IPS-11a (cell line): ENCODE measurements around the gene ATPAF1.
"Not testable (repeated sequence)": the region's sequence is repeated elsewhere in the genome, so short reads cannot be mapped to it uniquely, and the experiment has no call there.

Experiments
- H3K4me3 ChIP-seq: one replicate; pipeline ENCODE4 v1.5.1; 2013; ENCODE audit warnings: low read depth, low read length, control low read depth

ATPAF1 gene

DNA sequence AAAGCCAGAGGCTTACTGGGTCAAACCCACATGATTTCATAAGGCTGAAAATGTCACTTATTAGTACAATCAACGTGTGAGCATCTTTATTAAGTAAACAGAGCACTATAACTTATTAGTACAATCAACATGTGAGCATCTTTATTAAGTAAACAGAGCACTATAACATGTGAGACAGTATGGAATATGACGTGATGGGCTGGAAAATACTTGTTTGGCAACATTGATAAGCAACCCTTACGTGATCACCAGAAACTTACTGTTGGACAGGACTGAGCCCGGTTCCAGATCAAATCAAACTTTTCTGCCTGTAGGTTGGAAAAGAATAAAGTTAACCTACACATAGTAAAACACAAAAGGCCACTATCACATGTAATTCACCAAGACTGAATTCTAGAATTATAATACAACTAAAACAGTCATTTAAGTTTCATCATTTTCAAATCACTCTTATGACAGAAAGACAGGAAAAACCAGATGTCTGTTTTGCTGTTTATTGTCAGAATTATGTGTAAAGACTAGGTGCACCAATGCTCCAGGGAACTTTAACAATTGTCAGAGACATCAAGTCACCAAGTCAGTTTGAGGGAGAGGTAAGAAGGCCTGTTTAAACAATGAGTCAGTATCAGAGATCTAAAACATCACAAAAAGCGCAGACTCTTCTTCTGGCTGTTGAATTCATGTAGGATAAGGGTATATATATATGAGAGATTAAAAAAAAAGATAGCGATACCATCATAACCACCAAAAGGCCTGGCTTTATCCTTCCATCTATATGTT lies 15.7 kb downstream of the ATPAF1 start:
- no peak overlapping the region for H3K4me3 ChIP-seq

DNA sequence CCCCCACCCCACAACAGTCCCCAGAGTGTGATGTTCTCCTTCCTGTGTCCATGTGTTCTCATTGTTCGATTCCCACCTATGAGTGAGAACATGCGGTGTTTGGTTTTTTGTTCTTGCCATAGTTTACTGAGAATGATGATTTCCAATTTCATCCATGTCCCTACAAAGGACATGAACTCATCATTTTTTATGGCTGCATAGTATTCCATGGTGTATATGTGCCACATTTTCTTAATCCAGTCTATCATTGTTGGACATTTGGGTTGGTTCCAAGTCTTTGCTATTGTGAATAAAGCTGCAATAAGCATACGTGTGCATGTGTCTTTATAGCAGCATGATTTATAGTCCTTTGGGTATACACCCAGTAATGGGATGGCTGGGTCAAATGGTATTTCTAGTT lies 17.0 kb downstream of the ATPAF1 start:
- H3K4me3 ChIP-seq, result not testable (repeated sequence)

DNA sequence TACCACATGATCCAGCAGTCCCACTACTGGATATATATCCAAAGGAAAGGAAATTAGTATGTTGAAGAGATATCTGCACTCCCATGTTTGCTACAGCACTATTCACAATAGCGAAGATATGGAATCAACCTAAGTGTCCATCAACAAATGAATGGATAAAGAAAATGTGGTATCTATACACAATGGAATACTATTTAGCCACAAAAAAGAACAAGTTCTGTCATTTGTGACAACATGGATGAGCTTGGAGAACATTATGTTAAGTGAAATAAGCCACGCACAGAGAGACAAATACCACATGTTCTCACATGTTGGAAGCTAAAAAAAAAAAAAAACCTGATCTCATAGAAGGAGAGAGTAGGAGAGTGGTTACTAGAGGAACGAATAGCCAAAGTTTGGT lies 17.7 kb downstream of the ATPAF1 start:
- H3K4me3 ChIP-seq, result no peak overlapping the region

DNA sequence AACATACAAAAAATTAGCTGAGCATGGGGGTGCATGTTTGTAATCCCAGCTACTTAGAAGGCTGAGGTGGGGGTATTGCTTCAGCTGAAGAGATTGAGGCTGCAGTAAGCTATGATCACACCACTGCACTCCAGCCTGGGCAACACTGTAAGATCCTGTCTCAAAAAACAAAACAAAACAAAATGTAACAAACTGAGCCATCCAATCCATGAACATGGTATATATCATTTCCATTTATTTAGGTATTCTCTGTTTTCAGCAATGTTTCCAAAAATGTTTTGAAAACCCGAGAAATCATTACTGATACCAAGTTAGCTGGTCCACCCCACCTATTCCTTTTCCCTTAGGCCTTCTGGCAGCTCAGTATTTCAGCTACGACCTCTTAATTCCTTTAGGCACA lies 18.4 kb downstream of the ATPAF1 start:
- no peak overlapping the region for H3K4me3 ChIP-seq

DNA sequence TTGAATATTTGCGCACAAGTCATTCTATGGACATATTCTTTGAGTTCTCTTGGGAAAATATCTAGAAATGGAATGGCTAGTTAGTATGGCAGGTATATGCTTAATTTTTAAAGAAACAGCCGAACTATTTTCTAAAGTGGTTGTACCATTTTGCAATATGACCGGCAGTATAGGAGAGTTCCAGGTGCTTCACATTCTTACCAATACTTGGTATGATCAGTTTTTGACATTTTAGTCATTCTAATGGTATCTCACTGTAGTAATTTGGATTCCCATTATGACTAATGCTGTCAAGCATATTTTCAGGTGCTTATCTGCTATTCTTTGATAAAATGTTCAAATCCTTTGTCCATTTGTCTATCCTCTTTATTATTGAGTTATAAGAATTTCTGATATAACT lies 20.6 kb downstream of the ATPAF1 start:
- no peak overlapping the region for H3K4me3 ChIP-seq

DNA sequence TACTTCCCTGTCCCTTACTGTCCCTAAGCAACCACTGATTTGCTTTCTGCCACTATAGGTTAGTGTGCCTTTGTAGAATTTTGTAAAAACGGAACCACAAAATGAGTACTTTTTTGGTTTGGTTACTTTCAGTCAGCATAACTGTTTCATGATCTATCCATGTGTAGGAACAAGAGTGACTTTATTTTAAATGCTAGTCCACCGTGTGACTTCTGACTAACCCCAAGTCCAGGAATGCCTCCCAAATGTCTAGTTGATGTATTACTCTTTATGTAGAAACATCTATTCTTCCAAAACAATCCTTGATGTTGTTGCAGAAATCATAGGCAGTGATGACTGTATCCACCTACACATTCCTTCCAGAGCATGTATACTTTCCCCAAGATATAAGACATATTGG lies 21.3 kb downstream of the ATPAF1 start:
- H3K4me3 ChIP-seq, result no peak overlapping the region

DNA sequence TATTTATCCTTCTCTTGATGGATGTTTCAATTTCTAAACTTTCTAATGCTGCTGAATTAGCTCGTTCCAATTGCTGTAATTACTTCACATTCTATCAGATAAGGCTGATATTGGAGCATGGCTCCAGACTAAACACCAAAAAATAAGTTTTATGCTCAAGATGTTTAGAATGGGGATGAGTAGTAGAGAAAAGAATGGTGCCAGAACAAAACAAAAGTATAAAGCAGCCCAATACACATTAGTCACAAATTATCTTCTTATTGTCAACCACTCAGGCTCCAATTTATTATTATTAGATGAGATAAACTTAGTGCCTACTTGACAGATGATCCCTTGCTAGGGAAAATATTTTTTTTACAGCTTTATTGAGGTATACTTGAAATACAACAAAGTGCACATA lies 21.8 kb downstream of the ATPAF1 start:
- no peak overlapping the region for H3K4me3 ChIP-seq

DNA sequence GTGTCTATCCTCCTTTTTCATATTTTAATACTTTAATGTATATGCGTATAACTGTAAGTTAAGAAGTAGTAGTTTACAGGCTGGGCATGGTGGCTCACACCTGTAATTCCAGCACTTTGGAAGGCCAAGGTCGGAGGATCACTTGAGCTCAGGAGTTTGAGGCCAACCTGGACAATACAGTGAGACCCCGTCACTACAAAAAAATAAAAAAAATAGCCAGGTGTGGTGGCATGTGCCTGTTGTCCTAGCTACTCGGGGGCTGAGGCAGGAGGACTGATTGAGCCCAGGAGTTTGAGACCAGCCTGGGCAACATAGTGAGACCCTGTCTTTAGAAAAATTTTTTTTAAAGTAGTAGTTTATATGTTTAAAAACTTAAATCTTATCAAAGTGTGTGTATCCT lies 22.3 kb downstream of the ATPAF1 start:
- H3K4me3 ChIP-seq, result no peak overlapping the region

DNA sequence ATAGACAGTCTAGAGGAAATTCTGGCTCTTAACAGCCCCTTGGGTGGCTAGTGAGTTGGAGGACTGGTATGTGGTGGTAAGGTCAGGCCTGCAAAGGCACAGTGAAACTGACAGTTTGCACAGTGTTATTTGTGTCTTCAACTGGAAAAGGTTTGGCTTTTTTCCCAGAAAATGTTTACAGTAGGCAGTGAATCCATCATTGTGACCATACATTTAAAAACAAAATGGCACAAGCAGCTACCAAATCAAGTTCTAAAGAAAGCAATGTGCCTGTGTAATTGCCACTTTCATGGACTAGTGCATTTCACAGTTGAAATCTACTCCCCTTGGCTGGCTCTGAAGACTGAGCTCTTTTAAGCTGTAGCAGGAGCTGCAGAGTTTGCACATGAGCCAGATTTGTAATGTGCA lies 24.8 kb downstream of the ATPAF1 start:
- no peak overlapping the region for H3K4me3 ChIP-seq

DNA sequence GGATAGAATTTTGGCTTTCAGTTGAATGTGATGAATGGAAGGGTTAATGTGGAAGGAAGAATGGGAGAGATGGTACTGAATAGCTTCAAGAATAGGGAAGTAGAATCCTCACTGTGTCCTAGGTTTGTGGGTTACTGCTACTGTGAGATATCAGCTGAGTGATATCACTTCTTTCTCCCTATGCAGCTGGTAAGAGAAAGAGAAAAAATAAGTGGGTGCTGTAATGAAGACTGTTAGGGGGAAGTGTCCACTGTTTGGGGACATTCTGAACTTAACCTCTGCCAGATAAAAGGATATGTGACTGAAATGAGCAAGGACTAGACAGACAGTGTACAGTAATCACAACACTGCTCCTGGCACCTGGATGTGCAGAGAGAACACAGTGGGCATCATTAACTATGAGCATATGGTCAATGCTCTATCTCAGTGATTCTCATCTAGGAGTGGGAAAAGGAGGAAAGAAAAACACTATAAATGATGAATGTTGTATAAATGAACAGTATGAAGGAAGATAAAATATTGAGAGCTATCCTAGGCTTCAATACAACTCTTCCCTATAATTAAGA lies 26.0 kb downstream of the ATPAF1 start:
- H3K4me3 ChIP-seq, result no peak overlapping the region

DNA sequence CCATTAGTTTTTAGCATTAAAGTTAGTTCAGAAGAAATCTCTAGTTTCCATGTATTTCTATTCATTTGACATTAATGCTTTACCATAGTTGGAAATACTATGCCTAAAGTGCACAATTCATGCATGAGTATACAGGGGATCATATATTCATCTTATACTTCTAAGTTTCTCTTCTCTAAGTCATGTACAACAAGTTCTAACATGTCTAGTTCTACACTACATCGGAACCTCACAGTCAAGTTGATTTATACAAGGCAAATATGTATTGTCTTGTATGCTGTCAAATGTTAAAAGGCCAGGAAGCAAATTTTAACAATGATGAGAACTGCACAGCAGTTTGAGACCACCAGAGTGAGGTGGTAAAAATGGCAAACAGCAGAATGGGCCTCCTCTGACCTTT lies 28.6 kb downstream of the ATPAF1 start:
- no peak overlapping the region for H3K4me3 ChIP-seq

DNA sequence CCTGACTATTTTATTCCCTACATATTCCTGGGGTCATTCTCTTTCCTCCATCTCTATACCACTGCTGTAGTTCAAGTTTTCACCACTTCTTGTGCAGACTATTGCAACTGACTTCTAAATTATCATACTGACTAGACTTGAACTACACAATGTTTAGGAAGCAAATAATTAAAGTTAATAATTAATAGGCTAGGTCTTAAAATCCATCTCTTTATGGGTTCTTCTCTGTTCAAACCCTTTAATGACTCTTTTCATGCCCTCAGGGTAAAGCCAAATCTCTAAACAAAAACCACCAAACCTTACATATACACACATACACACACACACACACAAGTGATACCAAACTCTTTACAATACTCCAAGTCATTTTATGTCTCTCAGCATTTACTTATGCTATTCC lies 29.2 kb downstream of the ATPAF1 start:
- no peak overlapping the region for H3K4me3 ChIP-seq

DNA sequence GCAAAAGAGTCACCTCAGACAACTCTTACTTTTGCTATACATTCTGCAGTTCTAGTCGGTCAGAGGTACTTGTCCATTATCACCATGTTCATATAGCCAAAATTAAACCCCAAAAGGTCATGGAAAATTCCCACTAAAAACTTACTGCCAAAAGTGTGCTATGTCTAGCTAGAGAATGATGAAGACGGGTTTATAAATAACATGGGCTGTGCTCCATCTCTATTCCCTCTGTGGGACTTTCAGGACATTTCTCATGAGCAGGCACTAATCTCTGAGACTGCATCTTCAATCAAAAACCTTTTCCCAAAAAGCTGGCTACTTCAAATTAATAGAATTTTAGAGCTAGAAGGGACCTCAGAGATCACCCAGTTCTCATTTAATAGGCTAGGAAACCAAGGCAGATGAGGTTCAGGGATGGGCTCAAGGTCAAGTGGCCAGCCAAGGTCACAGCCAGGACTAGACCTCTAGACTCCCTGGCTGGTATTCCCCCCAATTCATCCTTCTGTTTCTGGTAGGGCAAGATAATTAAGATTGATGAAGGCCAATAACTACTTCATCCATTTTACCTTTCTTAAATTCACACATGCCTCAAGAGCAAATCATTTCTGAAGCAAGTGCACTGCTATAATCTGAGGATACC lies 30.6 kb downstream of the ATPAF1 start:
- H3K4me3 ChIP-seq, result no peak overlapping the region

DNA sequence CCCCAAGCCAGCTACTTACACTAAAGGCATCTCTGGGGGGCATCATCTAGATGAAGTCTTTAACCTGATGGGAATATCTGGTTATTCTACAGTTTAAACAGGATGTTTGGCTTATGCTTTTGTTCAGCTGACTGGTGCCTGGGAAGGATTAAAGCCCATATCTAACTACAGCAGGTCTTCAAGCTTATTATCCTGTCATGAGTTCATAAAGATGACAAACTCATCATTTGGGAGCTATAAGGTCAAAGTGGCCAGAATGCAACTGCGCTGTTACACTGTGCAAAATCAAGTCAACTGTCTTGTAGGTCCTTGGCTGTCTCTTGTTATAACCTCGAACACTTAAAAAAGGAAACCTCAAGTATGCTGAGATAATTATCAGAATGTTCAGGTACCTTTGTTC lies 33.0 kb downstream of the ATPAF1 start:
- no peak overlapping the region for H3K4me3 ChIP-seq

DNA sequence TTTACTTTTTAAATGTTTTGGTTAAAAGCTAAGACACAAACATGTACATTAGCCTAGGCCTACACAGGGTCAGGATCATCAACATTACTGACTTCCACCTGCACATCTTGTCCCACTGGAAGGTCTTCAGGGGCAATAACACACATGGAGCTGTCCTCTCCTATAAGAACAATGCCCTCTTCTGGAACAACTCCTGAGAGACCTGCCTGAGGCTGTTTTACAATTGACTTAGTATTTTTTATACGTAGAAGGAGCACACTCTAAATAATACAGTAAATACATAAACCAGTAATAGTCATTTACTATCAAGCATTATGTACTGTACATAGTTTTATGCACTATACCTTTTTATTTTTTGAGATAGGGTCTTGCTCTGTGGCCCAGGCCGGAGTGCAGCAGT lies 37.4 kb downstream of the ATPAF1 start:
- H3K4me3 ChIP-seq, result no peak overlapping the region

DNA sequence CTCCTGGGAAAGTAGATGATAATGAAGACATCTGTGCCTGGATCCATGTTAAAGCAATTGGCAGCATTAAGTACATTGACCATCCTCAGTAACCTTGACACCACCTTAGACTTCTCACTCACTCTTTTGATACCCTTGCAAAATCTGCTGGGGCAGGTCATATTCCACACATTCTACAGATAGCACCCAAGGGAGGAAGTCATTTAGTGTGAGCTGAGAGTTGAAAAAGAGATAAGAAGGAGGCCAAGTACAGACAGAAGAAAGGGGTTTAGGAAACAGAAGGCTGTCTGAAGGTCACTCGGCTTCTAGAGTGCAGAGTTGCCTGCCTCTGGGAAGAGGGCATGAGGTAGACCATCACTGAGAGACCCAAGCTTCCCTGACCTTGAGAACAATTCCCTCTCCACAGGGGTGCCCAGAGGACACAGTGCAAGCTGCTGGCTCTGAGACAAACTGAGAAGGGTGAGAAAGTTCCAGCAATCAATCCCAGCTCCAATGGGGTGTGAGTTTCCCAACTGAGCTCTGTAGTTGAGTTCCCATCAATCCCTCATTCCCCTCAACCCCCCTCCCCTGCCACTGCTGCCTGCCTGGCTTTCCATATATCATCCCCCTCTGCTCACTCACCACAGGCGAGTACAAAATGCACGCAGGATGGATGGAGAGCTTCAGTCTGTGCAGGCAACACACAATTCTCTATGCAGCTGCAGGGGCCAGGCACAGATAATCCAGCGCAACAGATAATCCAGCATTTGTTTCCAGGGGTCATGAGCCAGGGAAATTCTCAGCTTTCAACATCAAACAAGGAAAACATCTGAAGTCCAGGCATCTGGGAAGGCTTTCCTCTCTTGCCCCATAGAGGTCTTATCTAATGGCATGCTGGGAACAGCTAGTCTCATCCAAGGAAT lies 44.2 kb downstream of the ATPAF1 start:
- no peak overlapping the region for H3K4me3 ChIP-seq

DNA sequence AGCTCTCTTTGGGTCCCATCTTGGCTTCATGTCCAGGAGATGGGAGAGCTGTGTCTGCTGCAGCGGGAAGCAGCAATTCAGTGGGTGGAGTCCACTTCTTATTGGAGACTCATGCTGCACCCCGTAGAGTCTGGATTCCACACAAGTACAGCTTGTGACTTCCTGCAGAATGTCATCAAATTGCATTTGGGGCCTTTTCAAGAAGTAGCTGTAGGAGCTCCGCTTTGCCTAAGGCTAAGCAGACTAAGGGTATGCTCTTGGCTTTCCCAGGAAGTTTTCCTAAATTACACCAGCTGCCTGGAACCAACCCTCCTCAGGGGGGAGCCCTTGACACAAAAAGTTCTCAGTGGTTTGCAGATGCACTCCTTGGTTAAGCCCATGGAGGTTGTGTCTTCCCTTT lies 45.8 kb downstream of the ATPAF1 start:
- H3K4me3 ChIP-seq, result no peak overlapping the region

DNA sequence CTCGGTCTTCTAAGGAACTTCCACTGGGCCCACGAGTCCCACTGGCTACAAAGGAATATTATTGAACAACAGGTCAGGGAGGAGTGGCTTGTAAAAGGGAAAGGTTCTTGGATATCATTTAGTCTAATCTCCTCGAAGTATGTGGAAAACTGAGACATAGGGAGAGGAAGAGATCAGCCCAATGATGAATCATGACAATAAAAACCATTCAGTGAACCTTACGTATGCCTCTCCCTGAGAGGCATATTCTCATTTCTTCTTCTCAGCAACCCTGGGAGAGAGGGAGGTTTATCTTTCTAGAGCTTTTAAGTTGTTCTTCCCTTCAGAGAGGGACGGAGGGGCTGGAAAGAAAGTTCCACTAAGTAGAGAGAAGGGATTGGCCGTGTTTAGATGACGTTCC lies 46.2 kb downstream of the ATPAF1 start:
- H3K4me3 ChIP-seq, result no peak overlapping the region

DNA sequence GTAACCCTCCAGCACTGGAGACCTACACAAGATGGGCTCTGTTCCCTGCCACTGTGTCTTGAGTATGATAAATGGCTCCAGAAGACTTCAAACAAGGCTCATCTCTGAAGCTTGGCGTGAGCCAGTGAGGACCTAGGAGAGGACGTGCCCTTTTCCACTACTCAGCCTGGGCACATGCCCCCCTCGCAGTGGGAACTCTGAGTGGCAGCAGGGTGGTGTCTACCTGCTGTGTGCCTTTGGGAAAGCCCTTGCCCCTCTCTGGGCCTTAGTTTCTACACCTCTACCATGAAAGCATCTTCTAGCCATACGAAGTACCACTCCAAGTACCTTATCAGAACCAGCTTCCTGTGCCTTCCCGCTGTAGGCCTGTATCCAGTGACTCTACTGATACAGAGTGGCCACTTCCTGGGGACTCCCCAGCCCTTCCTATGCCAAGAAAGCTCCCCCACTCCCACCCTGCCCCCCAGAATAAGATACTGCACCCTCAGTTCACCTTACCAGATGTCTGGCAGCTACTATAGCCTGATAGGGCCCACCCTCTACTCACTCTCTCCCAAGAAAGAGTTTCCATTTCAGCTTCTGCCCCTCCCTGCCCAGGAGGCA lies 48.4 kb downstream of the ATPAF1 start:
- no peak overlapping the region for H3K4me3 ChIP-seq

DNA sequence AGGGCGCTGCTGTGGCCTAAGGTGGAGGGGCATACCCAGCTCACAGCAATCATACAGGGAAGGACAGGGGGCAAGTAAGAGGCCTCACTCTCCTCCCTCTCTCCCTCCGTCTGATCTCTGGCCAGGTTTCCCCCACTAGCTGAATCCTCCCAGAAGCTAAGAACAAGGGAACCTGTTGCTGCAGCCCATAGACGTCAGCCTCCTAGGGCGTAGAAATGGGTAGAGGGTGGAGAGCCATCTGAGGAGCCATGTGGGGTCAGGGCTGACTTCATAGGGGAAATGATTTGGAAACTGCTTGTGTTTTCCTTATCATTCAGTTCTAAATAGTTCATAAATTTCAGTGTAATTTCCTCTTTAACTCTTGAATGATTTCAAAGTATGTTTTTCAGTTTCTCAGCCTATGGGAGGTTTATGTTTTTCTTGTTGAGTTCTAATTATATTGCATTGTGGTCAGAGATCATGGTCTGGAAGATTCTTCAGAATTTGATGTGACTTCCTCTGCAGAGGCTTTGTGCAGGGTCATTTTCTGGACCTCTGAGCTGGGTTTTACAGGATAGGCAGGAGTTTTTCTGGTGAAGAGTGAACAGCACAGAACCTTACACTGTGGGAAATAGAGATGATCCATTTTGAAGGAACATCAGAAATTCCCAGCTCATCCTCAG lies 49.3 kb downstream of the ATPAF1 start:
- H3K4me3 ChIP-seq, result no peak overlapping the region

DNA sequence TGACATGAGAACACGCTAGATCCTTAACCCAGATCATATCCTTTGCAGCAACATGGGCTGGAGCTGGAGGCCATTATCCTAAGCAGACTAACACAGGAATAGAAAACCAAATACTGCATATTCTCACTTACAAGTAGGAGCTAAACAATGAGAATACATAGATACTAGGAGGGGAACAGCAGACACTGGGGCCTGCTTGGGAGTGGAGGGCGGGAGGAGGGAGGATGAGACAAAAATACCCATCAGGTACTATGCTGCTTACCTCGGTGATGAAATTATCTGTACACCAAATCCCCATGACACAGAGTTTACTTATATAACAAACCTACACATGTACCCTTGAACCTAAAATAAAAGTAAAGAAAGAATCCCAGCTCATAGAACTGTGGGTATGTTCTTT lies 50.3 kb downstream of the ATPAF1 start:
- no peak overlapping the region for H3K4me3 ChIP-seq
